Measurements from ENCODE around the gene C20orf141.
A peak's percentile ranks its signal among the peaks of the same experiment; 100 is the strongest.
"Not testable (repeated sequence)": the region's sequence is repeated elsewhere in the genome, so short reads cannot be mapped to it uniquely, and the experiment has no call there.

Gene C20orf141

DNA sequence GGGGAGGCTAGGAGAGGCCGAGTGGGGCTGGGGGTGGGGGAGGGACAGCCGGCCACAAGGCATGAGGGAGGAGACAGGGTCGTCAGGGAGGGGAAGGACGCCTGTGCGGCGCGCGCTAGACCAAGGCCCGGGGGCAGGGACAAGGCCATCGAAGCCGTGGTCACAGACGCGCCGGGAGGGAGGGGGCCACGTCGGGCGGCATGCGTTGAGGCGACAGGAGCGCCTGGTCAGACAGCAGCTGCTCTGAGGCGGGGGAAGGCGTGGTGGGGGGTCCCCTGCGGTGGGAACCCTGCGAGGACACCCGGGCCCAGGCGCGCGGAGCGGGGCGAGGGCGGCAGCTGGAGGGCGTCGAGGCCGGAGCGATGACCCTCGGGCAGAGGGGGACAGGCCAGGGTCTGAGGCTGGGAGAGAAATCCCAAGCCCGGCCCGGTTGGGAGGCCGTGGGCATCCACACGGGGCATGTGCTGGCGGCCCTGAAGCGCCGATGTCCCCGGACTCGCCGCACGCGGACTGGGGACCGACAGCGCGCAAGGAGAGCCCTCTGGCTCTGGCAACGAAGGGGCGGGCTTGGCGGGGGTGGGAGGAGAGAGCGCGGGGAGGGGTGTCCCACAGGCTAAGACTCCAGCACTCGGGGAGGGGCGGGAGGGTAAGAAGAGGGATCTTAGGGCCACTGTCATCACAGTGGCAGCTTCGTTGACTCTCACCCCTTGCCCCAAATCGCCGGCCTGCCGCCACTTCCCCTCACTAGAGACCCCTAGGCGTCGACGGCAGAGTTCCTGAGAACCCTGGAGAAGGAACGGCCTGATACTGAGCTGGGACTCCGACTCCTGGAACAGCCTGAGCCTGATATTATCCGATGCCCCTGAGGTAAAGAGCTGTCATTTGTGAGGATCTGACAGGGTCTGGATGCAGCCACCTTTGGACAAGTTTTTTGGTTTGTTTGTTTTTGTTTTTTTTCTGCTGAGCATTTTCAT, 6.4 kb downstream of the C20orf141 start:
- no peak for DNase-seq

DNA sequence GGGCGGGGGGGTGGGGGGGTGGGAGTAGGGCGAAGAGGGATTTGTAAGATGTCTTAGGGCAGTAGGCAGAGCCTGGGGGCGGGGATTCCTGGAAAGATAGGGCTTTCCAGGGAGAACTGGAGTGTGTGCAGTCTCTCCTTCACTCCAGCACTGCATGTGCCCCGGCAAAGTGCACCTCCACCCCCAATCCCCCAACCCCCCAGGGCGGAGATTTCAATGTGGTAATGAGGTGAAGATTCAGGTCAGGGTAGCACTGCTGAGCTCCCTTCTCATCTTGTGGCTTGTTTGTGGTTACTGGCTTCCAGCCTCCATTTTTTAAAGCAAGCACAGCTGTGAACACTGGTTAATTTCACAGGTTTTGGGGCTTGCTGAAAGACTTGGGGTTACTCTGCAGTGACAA, 7.3 kb downstream of the C20orf141 start:
- DNase-seq = peak; percentile 17

DNA sequence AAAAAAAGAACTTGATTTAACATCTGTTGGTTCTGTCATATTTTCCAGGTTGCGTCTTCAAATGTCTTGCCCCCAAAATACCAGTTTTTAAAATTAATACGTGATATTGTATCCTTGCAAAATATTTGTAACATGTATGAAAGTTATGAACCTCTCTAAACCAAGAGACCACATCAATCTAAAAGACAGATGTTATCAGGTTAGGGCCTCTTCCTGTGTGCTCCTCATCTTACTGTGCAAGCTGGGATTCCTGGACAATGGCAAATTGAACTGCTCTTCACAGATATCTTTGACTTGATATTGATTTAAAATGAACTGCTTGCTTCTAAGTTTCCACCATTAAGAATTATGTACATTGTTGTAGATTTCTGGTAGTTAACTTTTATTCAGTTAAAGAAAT, 11.0 kb downstream of the C20orf141 start:
- no peak for DNase-seq

DNA sequence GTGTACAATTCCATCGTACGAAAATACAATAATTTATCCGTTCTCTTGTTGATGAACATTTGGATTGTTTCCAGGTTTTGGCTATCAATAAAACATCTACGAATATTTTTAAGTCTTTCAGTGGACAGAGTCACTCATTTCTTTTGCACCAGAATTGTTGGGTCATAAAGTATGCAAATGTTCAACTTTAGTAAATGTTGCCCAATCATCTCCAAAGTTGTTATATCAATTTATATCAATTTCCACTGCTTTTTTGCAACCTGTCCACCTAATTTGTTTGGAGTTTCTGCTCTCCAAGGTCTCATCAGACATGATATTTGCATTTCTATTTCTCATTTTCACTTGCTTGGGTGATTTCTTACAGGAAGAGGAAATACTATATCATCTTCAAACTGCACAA, 11.9 kb downstream of the C20orf141 start:
- DNase-seq = no peak

DNA sequence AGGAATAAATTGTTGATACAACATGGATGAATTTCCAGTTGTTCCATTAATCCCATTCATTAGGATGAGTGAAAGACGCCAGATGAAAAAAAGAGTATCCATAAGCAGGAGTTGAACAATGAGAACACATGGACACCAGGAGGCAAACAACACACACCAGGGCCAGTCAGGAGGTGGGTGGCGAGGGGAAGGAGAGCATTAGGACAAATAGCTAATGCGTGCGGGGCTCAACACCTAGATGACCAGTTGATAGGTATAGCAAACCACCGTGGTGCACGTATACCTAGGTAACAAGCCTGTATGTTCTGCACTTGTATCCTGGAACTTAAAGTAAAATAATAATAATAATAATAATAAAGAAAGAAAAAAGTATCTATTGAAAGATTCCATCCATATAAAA, 14.6 kb downstream of the C20orf141 start:
- DNase-seq = no peak

DNA sequence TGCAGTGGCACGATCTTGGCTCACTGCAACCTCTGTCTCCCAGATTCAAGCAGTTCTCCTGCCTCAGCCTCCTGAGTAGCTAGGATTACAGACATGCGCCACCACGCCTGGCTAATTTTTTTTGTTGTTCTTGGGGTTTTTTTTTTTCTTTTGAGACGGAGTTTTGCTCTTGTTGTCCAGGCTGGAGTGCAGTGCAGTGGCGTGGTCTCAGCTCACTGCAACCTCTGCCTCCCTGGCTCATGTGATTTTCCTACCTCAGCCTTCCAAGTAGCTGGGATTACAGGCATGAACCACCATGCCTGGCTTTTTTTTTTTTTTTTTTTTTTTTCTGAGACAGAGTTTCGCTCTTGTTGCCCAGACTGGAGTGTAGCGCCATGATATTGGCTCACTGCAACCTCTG, 16.4 kb downstream of the C20orf141 start:
- not testable (repeated sequence) for DNase-seq

DNA sequence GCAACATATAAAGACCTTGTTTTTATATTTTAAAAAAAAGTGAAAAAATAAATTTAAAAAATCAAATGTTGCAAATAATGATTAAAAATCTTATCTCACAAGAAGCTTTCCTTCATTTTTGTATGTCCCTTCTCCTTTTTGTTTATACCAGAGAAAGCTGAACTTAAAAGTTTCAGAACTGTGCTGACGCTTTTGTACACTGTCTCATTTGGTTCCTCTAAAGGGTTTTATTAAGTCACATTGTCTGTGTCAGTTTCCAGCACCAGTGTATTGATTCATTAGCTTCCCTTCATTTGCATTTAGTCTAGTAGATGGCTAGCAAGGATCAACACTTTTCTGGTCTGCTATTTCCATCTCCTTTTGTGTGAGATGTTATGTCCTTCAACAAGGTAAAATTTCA, 19.0 kb downstream of the C20orf141 start:
- DNase-seq = no peak

DNA sequence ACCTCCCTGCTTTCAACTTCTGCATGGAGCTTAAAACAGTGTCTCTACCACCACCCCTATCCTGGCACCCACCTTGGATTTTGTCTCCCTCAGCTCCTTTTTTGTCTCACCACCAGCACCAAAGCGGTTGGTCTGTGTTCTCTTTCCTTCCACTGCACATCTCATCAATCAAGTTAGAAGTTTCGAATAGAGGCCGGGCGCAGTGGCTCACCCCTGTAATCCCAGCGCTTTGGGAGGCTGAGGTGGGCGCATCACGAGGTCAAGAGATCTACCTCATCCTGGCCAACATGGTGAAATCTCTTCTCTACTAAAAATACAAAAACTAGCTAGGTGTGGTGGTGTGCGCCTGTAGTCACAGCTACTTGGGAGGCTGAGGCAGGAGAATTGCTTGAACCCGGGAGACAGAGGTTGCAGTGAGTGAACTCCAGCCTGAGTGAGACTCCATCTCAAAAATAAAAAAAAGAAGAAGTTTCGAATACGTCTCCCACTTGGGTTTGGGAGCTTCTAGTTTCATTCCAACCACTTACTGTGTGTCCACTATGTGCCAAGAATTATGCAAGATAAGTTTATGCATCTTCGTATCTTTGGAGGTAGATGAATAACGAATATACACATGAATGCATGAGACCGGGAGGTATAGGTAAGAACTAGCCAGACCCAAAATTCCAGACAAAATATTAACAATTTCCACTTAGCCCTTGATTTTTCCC, 19.8 kb downstream of the C20orf141 start:
- DNase-seq = no peak

DNA sequence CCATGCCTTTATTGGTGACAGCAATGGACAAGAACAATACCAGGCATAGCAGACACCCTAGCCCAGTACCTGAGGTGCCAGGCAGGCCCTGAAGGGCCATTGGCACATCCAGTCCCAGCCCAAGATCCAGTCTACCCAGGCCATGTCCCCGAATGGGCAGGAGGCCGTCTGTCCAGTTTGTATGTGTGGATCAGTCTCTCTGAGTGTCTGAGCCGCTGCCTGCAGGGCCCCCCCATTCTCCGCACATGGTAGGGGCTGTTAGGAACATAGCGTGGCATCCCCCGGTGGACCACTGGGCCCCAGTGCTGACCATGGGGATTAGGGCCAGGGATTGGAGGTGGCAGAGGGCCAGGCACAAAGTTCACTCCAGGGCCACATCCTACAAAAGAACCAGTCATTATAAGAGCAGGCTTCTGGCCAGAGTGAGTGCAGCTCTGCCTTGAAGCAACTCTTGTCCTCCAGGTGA, 20.6 kb downstream of the C20orf141 start:
- no peak for DNase-seq

DNA sequence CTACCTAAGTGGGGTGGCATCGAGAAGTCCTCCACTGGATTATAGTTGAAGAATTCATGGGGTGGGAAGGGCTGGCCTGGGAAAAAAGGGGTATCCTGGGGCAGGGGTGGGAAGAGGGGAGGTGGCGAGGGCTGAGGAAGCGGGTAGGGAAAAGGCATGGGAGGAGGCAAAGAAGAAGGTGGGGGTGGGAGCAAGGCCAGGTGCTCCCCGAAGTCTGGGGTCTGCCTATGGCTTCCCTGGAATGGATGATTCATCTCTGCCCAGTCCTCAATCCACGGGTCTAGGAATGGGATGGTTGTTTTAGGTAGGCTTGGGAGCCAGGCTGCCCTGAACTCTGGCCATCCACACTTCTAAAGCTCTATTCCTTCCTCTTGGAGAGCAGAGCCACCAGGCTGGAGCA, 21.2 kb downstream of the C20orf141 start:
- DNase-seq = no peak

DNA sequence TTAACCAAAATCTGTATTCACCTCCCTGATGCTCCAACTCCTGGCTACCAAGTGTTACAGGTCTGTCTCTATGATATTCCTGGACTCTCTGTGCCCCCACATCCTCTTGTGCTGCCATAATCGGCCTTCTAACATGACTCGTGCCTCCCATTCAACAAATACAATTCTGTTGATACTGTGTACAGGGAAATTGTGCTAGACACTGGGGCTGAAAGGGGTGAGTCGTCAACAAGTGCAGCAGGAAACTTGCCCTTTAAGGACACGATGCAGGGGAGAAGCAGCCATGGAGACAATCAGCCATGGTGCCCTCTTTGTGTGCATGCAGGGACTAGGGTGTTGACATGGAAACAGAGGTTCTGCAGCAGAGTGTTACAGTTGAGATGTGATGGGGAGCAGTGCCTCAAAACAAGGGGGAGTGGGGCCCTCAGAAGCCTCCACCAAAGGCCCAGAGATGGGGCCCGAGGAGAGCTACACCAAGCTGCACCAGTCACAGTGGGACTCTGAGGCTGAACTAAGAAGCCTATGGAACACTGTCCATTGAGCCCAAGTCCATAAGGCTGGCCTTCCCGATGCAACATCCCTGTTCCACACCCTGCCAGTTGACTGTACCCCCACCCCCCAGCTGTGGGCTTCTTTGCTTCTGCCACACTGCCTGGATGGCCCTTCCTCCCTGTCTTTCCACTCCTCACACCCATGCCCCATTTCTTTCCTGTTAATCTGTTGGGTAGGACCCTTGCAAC, 22.6 kb downstream of the C20orf141 start:
- no peak for DNase-seq

DNA sequence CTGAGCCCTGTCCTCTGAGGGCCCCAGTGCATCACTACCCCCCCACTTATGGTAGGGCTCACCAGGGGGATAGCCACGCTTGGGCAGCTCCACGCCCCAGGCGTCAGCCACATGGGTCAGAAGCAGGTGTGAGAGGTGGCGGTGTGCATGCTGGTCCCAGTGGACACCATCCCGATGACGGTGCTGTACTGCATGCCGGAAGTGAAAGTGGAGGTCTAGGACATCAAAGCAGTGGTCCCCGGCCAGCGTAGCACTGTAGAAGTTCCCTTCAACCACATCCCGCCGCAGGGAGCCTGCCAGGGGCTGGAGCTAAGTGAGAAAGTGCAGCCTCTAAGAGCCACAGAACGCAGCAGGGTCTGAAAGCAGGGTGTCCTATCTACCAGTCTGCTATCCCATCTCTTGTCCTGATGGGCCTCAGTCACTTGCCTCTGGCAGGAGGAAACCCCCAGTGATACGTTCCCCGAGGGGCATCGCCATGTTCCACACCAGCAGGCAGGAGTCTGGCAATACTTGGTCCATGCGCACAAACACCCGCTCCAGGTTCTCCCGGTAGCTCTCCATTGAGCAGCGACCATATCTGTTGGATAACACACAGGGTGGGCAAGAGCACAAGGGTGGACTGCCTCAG, 23.5 kb downstream of the C20orf141 start:
- DNase-seq = no peak

DNA sequence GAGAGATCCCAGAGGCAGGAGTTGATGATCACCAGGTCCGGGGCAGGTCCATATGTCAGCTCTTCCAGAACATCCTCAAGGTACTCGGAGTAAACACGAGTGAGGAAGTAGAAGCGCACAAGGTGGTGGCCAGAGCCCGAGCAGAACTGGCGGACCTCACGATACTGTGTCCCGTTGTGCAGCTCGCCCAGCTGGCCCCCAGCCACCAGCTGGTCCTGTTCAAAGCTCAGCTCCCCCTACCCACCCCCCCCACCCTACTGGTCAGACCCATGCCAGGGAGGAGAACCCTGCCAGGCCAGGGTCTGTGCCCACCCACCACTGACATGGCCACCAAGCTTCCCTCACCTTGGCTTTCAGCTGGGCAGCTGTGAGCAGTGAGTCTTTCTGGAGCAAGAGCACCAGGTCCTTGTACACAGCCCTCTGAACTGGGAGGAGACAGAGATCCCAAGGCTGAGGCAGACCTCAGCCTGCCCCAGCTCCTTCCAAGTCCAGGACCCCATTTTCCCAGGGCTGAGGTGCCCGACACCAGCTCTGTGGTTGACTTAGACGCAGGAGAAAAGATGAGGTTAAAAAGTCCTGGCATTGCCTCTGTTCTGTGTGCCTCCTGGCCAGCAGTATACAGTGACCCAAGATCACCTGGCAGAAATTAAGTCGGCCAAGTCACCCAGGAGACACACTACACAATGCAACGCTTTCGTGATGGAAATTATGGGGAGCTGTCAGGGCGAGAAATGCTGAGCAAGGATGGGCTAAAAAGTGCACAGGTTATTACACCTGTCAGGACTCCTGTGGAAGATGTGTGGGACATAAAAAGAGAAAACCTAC, 24.3 kb downstream of the C20orf141 start:
- DNase-seq = no peak

DNA sequence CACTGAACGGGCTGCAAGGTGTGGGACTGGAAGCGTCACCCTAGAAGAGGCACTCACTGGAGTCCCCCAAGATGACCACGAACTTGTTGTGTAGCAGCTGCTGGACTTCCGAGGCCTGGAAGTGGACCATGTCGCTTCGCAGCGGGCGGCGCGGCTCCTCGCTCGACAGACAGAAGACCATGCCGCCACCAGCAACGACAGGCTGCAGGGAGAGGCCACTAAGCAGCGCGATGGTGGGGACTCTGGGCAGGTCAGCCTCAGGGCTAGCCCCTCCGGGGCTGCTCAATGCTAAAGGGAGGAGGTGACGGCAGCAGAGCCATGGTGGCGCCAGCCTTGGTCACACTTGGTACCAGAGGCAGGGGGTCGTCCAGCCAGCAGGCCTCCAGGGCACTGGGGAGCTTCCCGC, 24.9 kb downstream of the C20orf141 start:
- no peak for DNase-seq

DNA sequence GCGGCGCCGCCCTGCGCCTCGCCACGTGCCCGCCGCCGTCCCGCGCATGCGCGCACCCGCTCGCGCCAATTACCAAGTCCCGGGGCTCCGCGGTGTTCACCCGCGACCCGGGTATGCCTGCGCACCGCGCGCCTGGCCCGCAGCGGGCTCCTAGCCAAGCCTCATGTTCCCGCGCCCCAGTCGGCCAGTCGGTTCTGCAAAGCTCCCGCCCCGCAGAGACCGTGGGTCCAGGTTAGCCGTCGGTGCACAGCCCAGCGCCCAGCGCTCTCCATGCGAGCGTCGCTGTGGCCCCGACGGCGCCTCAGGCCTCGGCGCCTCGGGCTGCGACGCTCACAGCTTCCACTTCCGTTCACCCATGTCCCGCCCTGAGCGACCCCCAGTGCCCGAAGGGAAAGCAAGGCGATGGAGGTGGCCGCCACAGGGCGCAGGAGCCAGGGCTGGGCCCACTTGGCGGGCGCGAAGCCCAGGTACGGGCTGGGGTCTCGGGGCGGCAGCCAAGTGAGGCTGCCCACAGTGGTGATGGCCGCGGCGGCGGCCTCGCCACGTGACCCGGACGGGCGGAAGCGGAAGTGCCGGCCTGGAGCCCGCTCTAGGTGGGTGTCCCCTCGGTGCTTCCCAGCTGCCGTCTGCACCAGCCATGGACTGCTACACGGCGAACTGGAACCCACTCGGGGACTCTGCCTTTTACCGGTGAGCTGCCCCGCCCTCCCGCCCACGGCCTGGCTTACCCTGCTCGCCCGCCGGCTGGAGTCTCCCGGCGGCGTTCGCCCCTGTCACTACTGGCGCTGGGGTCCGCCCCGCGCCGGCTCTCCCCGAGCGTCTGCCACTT, 25.6 kb downstream of the C20orf141 start, which contains the start of the genes PCED1A and VPS16:
Gene PCED1A, minus strand, starts transcription at position 518 of the 829 bp plus-strand sequence. CDS start 743 bp downstream, outside the sequence.
Gene VPS16, plus strand, starts transcription at position 608 of the 829 bp plus-strand sequence. Its CDS starts 30 bp downstream, at position 638.
- peak; percentile 85 for DNase-seq

DNA sequence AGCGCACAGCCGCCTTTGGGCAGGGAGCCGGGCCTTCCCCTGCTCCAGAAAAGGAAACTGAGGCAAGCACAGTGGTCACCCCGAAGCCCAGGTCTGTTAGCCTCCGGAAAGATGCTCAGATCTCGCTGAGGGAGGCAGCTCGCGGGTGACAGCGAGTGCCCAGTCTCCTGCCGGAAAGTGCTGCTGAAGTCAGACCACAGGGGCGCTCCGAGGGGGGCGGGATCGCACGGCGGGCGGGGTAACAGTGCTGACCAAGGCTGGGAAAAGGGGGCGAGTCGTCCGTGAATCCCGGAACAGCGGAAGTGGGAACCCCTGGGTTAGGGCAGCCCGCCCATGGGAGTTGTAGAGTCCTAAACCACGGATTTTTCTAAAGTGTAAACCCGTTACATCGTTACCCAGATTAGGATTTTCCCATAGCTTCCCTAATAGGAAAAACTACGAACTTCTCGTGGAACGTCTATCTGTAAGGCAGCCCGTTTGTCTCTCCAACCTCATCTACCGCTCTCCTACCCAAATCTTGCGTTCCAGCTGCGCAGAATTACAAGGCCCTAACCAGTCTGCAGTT, 26.3 kb downstream of the C20orf141 start:
- DNase-seq = peak; percentile 18

DNA sequence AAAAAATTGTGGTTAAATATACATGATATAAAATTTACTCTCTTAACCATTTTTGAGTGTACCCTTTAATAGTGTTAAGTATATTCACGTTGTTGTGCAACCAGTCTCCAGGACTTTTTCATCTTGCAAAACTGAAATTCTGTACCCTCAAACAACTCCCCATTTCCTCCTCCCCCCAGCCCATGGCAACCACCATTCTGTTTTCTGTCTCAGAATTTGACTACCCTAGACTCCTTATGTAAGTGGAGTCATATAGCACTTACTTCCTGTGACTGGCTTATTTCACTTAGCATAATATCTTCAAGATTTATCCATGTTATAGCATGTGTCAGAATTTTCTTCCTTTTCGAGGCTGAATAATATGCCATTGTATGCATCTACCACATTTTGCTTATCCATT, 30.8 kb downstream of the C20orf141 start:
- no peak for DNase-seq

DNA sequence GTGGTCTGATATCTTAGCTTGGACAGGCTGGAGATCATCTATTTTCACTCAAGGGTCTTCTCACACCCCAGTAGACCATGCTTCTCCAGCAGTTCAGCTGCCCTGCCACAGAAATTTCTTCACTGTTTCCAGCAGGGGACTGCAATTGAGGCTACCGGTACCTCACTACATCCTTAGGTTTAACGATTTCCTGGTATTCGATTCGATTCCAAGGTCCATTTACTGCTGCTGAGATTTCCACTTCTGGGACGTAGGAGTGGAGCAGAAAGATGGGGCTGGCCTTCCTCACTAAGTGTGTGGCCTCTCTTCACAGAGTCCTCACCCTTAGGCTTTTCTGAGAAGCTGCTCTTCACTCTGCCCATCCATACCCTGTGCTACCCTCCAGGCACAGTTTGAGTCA, 31.9 kb downstream of the C20orf141 start:
- no peak for DNase-seq

DNA sequence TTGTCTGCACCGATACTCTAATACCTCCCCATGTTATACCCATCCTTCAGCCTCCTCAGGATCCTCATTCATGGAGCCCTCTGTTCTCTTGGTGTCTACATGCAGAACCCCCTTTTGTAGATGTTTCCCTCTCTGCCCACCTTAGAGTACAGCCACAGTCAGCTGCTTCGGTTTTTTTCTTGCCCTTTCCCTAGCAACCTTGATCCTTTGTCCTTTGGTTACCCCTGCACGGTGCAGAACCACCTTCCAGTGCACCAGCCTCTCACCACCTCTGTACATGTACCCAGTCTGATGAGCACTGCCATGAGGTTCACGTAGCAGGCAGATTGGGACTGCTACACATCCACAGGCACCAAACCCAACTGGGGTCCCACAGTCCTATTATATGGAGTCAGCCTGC, 33.0 kb downstream of the C20orf141 start:
- DNase-seq = no peak

DNA sequence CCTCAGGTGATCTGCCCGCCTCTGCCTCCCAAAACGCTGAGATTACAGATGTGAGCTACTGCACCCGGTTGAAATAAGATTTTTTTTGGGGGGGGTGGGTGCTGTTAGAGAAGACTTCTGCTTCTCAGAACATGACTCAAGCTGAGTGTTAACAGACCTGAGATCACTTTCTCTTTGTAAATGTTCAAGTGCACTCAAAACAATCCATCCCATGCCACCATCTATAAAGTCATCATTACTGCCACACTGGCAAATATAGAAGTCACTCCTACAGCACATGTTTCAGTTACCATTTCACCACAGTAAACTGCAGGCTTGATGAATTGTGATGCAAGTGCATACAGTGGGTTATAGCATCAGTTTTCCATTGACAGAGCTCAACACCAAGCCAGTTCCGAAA, 34.7 kb downstream of the C20orf141 start:
- no peak for DNase-seq
